ENCODE measurements around the gene MAST4.

MAST4 gene

GRCh38 chr5:66896171-66896570 is 300.0 kb downstream of the MAST4 start:
- Histone ChIP-seq H3K27me3 (ENCODE audit: low read depth, low read length) (peaks cover 6% of the 10 kb centered on the region; the same call in 1 of the 2 replicates), H3K4me1 (ENCODE audit: low read length) (no peaks in the 10 kb centered on the region), H2AFZ (ENCODE audit: low read depth, low read length) (no peak overlapping the region), H3K27ac (ENCODE audit: low read length) (no peak overlapping the region), H3K9ac (ENCODE audit: low read length) (no peak overlapping the region), H4K20me1 (ENCODE audit: insufficient read depth, low read length) (no peaks in the 10 kb centered on the region), H3K4me3 (ENCODE audit: low read length) (no peak overlapping the region), H3K79me2 (ENCODE audit: low read length) (no peaks in the 10 kb centered on the region), H3K36me3 (replicated peaks; ENCODE audit: low read depth, low read length) (no peaks in the 10 kb centered on the region), H3K9me3 (ENCODE audit: insufficient read depth, low read length) (no peaks in the 10 kb centered on the region), H3K4me2 (ENCODE audit: low read length) (no peak overlapping the region)
- no peak for TF ChIP-seq EZH2phosphoT487 (IDR thresholded peaks at IDR 0.05; ENCODE audit: low read depth)
- TF ChIP-seq CTCF (IDR thresholded peaks at IDR 0.05; ENCODE audit: low read depth, low read length) = no peak

- no peaks in the 10 kb centered on the region for H3K36me3 ChIP-seq (replicated peaks; ENCODE audit: low read depth, low read length)
- no peaks in the 10 kb centered on the region for H3K79me2 ChIP-seq (ENCODE audit: low read length)
- no peak overlapping the region for H3K9ac ChIP-seq (ENCODE audit: low read length)
- no peak overlapping the region for H3K4me3 ChIP-seq (ENCODE audit: low read length)
- no peaks in the 10 kb centered on the region for H3K9me3 ChIP-seq (ENCODE audit: insufficient read depth, low read length)
- no peaks in the 10 kb centered on the region for H4K20me1 ChIP-seq (ENCODE audit: insufficient read depth, low read length)
- H3K27me3 ChIP-seq (ENCODE audit: low read depth, low read length) = peaks cover 6% of the 10 kb centered on the region; the same call in 1 of the 2 replicates
- H3K27ac ChIP-seq (ENCODE audit: low read length) = no peak overlapping the region
- H3K4me1 ChIP-seq (ENCODE audit: low read length) = no peaks in the 10 kb centered on the region
- H2AFZ ChIP-seq (ENCODE audit: low read depth, low read length) = no peak overlapping the region
- TF ChIP-seq CTCF (IDR thresholded peaks at IDR 0.05; ENCODE audit: low read depth, low read length) = no peak
- no peak for TF ChIP-seq EZH2phosphoT487 (IDR thresholded peaks at IDR 0.05; ENCODE audit: low read depth)
- H3K4me2 ChIP-seq (ENCODE audit: low read length) = no peak overlapping the region
Measured at GRCh38 chr5:66897356-66897755, 301.2 kb downstream of the MAST4 start.

- Histone ChIP-seq H3K27ac (ENCODE audit: low read length) (no peak overlapping the region), H3K36me3 (replicated peaks; ENCODE audit: low read depth, low read length) (no peaks in the 10 kb centered on the region), H3K9ac (ENCODE audit: low read length) (no peak overlapping the region), H4K20me1 (ENCODE audit: insufficient read depth, low read length) (no peaks in the 10 kb centered on the region), H3K9me3 (ENCODE audit: insufficient read depth, low read length) (no peaks in the 10 kb centered on the region), H3K4me2 (ENCODE audit: low read length) (no peak overlapping the region), H3K79me2 (ENCODE audit: low read length) (no peaks in the 10 kb centered on the region), H2AFZ (ENCODE audit: low read depth, low read length) (no peak overlapping the region), H3K4me3 (ENCODE audit: low read length) (no peak overlapping the region), H3K4me1 (ENCODE audit: low read length) (no peaks in the 10 kb centered on the region), H3K27me3 (ENCODE audit: low read depth, low read length) (peaks cover 6% of the 10 kb centered on the region; the same call in 1 of the 2 replicates)
- TF ChIP-seq EZH2phosphoT487 (IDR thresholded peaks at IDR 0.05; ENCODE audit: low read depth) (no peak), CTCF (IDR thresholded peaks at IDR 0.05; ENCODE audit: low read depth, low read length) (no peak)
Measured at GRCh38 chr5:66898241-66898995, 302.2 kb downstream of the MAST4 start.

- no peak for TF ChIP-seq EZH2phosphoT487 (IDR thresholded peaks at IDR 0.05; ENCODE audit: low read depth)
- TF ChIP-seq CTCF (IDR thresholded peaks at IDR 0.05; ENCODE audit: low read depth, low read length) = no peak
- H3K4me1 ChIP-seq (ENCODE audit: low read length) = no peaks in the 10 kb centered on the region
- H3K79me2 ChIP-seq (ENCODE audit: low read length) = no peaks in the 10 kb centered on the region
- no peak overlapping the region for H3K9ac ChIP-seq (ENCODE audit: low read length)
- H3K4me3 ChIP-seq (ENCODE audit: low read length) = no peak overlapping the region
- no peaks in the 10 kb centered on the region for H4K20me1 ChIP-seq (ENCODE audit: insufficient read depth, low read length)
- H3K27ac ChIP-seq (ENCODE audit: low read length) = no peak overlapping the region
- no peak overlapping the region for H2AFZ ChIP-seq (ENCODE audit: low read depth, low read length)
- no peak overlapping the region for H3K4me2 ChIP-seq (ENCODE audit: low read length)
- H3K36me3 ChIP-seq (replicated peaks; ENCODE audit: low read depth, low read length) = no peaks in the 10 kb centered on the region
- peaks cover 6% of the 10 kb centered on the region; the same call in 1 of the 2 replicates for H3K27me3 ChIP-seq (ENCODE audit: low read depth, low read length)
- H3K9me3 ChIP-seq (ENCODE audit: insufficient read depth, low read length) = no peaks in the 10 kb centered on the region
Measured at GRCh38 chr5:66903218-66903617, 307.0 kb downstream of the MAST4 start.

All from OCI-LY3 (cell line).